Measurements from ENCODE around the gene SDCBP2.

DNA sequence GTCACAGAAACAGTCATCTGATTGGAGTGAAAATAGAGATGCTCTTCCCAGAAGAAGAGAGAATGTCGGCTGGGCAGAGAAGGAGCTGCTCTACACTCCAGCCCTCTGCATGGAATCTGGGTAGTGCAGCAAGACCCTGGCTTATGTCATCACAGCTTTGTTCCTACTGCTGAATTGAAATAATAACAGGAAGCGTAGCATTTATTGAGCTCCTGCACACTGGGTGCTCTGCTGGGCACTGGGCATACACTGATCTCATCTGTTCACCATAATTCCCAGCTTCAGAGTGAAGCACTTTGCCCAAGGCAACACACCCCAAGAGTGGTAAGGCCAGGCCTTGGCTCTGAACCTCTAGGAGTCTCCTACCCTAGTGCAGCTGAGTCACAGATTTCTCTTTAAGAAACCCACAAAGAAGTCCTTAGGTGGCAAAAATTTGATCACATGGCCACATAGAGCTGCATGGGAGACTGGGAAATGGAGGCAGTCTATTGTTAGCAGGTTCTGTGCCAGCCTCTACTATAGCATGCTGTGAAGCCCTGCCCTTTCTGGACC lies 3.9 kb upstream of the SDCBP2 start:
- TF ChIP-seq, protein P1, sequence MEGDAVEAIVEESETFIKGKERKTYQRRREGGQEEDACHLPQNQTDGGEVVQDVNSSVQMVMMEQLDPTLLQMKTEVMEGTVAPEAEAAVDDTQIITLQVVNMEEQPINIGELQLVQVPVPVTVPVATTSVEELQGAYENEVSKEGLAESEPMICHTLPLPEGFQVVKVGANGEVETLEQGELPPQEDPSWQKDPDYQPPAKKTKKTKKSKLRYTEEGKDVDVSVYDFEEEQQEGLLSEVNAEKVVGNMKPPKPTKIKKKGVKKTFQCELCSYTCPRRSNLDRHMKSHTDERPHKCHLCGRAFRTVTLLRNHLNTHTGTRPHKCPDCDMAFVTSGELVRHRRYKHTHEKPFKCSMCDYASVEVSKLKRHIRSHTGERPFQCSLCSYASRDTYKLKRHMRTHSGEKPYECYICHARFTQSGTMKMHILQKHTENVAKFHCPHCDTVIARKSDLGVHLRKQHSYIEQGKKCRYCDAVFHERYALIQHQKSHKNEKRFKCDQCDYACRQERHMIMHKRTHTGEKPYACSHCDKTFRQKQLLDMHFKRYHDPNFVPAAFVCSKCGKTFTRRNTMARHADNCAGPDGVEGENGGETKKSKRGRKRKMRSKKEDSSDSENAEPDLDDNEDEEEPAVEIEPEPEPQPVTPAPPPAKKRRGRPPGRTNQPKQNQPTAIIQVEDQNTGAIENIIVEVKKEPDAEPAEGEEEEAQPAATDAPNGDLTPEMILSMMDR (IDR thresholded peaks at IDR 0.05), result no peak
- no peak for TF ChIP-seq POLR2A (IDR thresholded peaks at IDR 0.05)
